GM23248 (cell line): ENCODE measurements around the gene CDKAL1.

ENCODE experiments used
- EZH2 ChIP-seq: fragments of 200-600 bp; sonication (generic); IDR thresholded peaks from 2 replicates; pipeline ENCODE4 v1.6.1; 2018; ENCODE audit warnings: antibody characterized with exemption, mild to moderate bottlenecking; ENCODE audit not compliant: insufficient read depth, poor library complexity, severe bottlenecking
- EZH2phosphoT487 ChIP-seq: fragments of 200-600 bp; sonication (generic); IDR thresholded peaks from 2 replicates; pipeline ENCODE4 v1.6.1; 2018; ENCODE audit warnings: antibody characterized with exemption, moderate library complexity, mild to moderate bottlenecking, low read depth; ENCODE audit not compliant: insufficient read depth

DNA sequence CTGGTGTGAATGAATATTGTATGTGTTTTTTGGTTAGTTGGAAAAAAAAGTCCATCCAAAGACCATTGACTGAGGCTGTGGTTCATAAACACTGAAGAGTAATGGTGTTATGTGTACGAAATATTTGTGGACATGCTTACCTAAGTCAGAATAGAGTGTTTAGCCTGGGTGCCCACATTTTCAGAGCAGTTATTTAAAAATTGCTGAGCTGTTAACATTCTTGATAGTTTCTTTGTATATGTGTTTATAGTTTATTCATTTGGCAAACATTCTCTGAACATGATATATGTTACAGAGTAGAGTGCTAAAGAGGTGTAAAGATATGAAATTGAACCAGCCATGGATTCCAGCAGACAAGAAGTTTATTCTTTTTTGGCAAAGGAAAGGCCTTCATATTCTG lies 20.6 kb downstream of the CDKAL1 start:
- no peak for TF ChIP-seq EZH2phosphoT487
- no peak for TF ChIP-seq EZH2
